Epithelial cell of alveolus of lung (primary cell): Measurements from ENCODE around the gene D2HGDH. TPM values are rescaled to one million over a fixed set of nuclear protein-coding genes. Genes with fewer than 3 reads are reported as not detected.

Experiments used
- total RNA-seq: library from RNA; depleted of rRNA; stranded (reverse); fragments of >200 nt; gene quantifications from 2 replicates; pipeline ENCODE4 v1.2.1, GENCODE V29; 2015

The D2HGDH gene
- total RNA-seq = 11.4 and 17.1 TPM in 2 replicates

DNA sequence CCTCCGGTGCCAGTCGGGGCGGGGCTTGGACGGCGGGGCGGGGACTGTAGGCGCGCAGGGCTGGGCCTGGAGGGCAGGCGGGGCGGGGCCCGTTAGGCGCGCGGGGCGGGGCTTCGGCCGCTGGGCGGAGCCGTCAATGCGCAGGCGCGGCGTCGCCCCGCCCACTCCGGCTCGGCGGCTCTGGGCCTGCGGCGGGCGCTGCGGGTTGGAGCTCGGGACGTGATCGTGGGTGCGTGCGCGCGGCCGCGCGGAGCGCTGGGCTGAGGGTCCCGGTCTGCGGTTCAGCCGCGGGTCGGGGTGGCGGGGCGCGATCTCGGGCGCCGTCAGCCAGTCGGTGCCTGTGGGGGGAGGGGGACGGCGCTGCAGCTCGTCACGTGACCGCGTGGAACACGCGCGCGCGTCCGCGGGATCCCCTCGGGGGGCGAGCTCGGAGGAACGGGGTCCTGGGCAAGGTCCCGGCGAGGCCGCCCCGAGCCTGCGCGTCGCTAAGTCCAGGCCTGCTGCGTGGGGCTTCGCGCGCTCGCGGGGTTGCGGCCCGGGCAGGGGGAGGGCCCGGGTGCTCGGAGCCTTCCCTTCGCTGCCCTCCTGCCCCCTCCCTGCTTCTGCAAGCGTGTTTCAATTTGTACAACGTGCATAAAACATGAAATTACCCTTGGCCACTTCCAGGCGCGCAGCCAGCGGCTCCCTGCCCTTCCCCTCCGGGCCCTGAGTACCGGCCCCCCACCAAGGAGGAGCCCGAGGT, at the start of gene D2HGDH:
Gene D2HGDH, plus strand, starts transcription at position 164 of the 742 bp plus-strand sequence. CDS start 595 bp downstream, outside the sequence.

DNA sequence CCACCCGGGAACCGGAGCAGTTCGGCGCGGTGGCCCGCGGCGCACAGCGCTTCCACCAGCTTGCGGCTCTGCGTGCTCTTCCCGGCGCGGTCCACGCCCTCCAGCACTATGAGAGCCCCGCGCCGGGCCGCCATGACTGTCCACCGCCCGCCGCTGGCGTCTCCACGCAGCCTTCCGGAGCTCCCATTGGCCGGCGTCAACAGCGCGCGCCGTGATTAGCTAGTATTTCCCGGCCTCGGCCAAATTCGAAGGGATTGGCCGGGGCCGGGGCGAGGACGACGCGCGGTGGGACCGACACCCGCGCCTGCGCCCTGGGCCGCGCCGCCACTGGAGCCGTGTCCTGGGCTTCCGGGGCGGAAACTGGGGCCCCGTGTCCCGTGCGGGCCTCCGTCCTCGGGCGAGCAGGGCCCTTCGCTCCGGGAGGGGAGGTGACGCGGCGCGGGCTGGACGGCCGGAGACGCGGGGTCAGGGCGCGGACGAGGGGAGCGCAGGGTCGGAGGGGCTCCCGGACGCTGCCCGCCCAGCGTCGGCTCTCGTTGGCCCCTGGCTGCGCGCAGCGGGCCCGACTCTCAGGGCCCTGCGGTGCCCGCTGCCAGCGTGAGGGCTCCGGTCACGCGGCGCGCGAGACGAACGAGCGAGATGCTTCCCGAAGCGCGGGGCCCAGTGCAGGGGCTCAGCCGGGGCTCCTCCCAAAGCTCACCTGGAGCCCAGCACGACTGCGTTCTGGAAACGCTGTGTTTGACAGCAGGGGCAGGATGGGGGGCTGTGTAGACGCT, 47.6 kb upstream of the D2HGDH start, which contains the start of gene DTYMK:
Gene DTYMK, minus strand, starts transcription at position 166 of the 776 bp plus-strand sequence. Its CDS starts 32 bp downstream, at position 134.

GRCh38 chr2:241701399-241702154, 32.9 kb upstream of the D2HGDH start, which contains the start of gene ING5:
Gene ING5, plus strand, starts transcription at chr2:241702039. Its CDS starts 27 bp downstream, at chr2:241702066.

GRCh38 chr2:241776336-241777169, 42.1 kb downstream of the D2HGDH start, which contains the start of gene GAL3ST2:
Gene GAL3ST2, plus strand, starts transcription at chr2:241776822. Its CDS starts 134 bp downstream, at chr2:241776956.

GRCh38 chr2:241808721-241809382, 74.4 kb downstream of the D2HGDH start, which contains the start of gene NEU4:
Gene NEU4, plus strand, starts transcription at chr2:241809193. Its CDS starts 5,292 bp downstream, at chr2:241814485.

Other genes with a start within 250 kb of the D2HGDH start
- gene STK25, start 226.0 kb upstream of the D2HGDH start, total RNA-seq = 170 and 243 TPM in 2 replicates
- 23.3 and 64.8 TPM in 2 replicates for gene BOK, start 175.9 kb upstream of the D2HGDH start, total RNA-seq
- 46.8 and 68.2 TPM in 2 replicates for gene THAP4, start 97.5 kb upstream of the D2HGDH start, total RNA-seq
- 58.7 and 69.3 TPM in 2 replicates for gene ATG4B, start 96.9 kb upstream of the D2HGDH start, total RNA-seq
- gene DTYMK, start 47.8 kb upstream of the D2HGDH start, total RNA-seq = 24.0 and 66.8 TPM in 2 replicates
- gene ING5, start 32.6 kb upstream of the D2HGDH start, total RNA-seq = 16.2 and 21.1 TPM in 2 replicates
- gene GAL3ST2, start 42.2 kb downstream of the D2HGDH start, total RNA-seq = 0.64 TPM in 1 of 2 replicates, not detected in the other
- 0.08 TPM in 1 of 2 replicates, not detected in the other for gene NEU4, start 74.6 kb downstream of the D2HGDH start, total RNA-seq
- gene PDCD1, start 124.3 kb downstream of the D2HGDH start, total RNA-seq = not detected in 2 replicates
- not detected in 2 replicates for gene RTP5, start 135.1 kb downstream of the D2HGDH start, total RNA-seq